Stimulated activated CD4-positive, alpha-beta T cell treated with anti-CD3 and anti-CD28 coated beads, Interleukin-2, amount 100 ng/mL, for 4 hours (primary cell): ENCODE results near the gene CYP39A1.

ENCODE experiments used
- DNase-seq: peaks from one replicate; pipeline ENCODE4 v3.0.0-alpha.2; 2020; ENCODE audit warnings: low read depth

The CYP39A1 gene

DNA sequence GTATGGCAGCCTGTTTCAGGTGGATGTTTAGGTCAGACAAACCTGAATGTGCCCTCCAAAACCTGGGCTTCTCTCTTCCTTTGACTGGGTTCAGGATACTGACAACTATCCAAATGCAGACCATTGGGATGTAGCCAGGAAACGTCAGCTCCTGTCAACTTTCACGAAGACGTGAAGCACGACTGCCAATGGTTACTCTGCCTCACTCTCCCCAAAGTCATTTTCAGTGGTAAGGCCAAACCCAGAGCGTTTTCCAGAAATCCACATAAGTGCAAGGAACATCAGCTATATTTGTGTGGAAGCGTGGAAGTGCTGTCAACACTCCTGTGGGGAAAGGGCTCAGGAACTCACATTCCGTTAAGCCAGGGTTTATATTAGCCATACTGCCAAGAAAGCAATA lies 141.3 kb downstream of the CYP39A1 start:
- no peak for DNase-seq

- no peak for DNase-seq
Observed at GRCh38 chr6:46510651-46511050, 142.0 kb downstream of the CYP39A1 start.

- DNase-seq: no peak
Observed at GRCh38 chr6:46509981-46510510, 142.6 kb downstream of the CYP39A1 start.

DNA sequence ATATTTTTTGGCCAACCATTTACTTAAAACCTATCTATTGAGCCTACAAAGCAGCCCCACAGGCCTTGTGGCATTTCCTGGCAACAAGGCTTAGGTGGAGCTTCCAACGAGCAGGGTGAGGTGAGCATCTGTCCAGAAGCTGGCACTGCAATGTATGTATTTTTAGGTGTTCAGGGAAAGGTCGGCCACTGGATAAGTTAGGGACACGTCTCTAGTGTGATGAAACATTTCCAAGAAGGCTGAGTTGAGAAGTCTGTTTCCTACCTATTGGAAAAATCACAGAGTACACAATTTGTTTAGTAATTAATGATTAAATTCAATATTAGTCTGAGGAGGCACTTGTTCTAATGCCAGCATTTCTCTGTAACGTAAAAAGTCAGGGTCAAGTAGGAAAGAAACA lies 143.6 kb downstream of the CYP39A1 start:
- no peak for DNase-seq

GRCh38 chr6:46507426-46507825 lies 145.2 kb downstream of the CYP39A1 start:
- DNase-seq: no peak

DNA sequence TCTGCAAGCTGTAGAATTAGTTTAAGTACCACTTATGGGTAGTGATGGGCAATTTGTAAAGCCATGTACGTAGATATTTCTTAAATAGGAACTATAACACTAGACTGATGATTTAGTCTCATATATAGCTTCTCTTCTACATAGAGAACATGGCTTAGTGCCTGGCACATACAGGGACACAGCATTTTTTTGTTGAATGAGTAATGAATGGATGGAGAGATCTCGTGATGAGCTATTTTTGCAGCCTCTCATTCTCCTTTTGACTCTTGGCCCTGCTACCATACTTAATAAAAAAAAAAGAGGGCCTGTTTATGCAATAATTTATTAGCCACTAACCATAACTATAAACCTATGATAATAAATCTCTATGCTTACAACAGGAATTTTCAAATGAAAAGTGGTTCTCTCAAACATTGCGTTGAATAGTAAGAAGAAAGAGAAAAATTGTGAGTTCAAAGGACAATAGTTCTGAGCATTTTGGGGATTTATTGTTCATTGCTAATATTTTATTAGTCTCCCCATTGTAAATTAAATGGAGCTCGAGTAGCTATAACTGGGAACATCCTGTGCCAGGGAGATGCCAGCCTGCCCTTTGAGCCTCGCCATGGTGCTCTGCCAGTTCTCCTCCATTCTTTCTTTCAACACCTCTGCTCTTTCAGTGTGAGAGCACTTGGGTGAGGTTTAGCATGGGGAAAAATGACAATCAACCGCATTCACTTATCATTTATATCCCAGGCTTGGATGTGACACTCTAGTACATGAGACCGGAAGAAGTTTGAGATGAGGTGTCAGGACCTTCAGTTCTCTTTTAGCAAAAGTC lies 146.7 kb downstream of the CYP39A1 start:
- no peak for DNase-seq

DNA sequence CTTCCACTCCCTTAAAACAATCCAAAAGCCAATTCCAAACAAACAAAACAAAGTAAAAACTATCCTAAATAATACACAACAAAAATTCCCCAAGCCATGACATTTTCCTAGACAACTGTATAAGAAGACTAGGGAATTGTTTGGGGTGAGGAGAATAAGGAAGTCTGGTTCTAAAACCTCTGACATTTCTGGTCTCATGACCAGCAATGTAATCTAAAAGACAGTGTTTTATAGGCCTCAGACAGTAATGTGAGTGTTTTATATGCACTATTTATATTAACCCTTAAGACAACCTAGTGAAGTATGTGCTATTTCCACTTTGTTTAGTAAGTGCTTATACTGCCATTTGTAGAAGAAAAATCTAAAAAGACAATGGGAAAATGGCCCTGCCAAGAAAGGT lies 148.4 kb downstream of the CYP39A1 start:
- DNase-seq: no peak

DNA sequence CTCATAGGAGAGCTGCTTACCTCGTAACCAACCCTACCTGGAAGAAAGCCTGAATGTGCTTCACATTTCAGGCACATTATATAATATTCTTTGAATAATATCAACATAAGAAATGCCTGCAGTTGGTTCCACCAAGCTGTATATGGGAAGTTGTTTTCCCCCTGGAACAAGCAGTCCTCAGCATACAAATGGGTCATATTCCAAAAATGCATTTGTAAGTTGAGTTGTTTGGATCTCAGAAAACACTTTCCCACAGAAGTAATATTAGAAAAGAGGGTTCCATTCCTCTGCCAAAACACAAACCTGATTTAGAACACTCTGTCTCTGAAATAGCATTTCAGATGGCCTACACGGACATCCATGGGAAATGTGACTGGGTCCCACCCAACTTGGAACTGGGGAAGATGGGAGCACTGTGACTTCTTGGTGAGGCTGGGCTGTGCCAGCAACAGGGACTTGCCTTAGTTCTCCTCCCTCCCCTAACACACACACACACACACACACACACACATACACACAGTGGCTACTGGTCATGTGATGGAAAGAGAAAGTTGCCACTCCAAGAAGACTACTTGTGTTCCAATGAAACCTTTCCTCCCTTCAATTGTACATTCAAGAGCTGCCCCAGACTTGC lies 150.0 kb downstream of the CYP39A1 start:
- no peak for DNase-seq

GRCh38 chr6:46501136-46502089 lies 151.2 kb downstream of the CYP39A1 start:
- no peak for DNase-seq

DNA sequence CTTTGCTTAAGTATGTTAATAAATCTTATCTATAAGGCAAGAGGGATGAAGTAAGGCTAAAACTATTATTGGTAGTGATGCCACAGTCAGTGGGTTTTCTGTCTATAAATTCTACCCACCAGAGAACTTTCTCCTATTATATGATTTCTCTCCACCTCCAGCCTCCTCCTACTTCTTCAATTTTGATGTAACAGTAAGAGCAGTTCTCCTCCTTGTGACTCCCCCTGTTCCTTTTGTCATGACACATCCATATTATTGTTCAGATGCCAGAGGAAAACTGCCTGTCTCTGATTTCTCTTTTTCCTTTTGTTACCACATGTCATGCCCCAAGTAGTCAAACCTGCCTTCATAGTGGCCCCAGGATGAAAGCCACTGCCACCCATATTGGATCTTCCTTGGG lies 152.2 kb downstream of the CYP39A1 start:
- no peak for DNase-seq
